Kasumi-1 (cell line): ENCODE measurements around the gene TTLL6.
"Not testable (repeated sequence)": the region's sequence is repeated elsewhere in the genome, so short reads cannot be mapped to it uniquely, and the experiment has no call there.

Experiments used
- DNase-seq, 2 experiments: peaks; one replicate each; lab custom pipeline; 2025; lab: John Stamatoyannopoulos, UW

Gene TTLL6

GRCh38 chr17:48816774-48817590, at the start of gene TTLL6:
TSS of gene TTLL6 (minus strand) at chr17:48817229. CDS start at chr17:48817072, 157 bp downstream.
- no peak for DNase-seq

DNA sequence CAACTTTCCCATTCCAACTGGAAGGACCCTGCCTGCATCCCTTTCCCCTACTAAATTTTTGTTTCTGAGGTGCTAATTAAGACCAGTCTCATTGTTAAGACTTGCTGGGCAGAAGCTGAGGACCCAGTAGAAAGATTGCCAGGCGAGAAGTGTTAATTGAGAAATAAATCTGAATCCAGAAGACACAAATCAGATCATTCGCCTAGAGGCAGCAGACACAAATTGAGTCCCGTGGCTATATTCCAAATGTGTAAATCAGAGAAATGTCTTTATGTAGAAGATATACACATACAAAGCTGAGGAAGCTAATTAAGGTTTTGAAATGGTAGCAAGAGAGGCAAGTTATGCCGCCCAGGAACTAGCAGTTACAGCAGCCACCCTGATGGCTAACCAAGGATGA, 43.4 kb upstream of the TTLL6 start:
- no peak for DNase-seq

GRCh38 chr17:48860034-48860433, 43.0 kb upstream of the TTLL6 start:
- no peak for DNase-seq

GRCh38 chr17:48856122-48856821, 39.2 kb upstream of the TTLL6 start:
- DNase-seq, result no peak

DNA sequence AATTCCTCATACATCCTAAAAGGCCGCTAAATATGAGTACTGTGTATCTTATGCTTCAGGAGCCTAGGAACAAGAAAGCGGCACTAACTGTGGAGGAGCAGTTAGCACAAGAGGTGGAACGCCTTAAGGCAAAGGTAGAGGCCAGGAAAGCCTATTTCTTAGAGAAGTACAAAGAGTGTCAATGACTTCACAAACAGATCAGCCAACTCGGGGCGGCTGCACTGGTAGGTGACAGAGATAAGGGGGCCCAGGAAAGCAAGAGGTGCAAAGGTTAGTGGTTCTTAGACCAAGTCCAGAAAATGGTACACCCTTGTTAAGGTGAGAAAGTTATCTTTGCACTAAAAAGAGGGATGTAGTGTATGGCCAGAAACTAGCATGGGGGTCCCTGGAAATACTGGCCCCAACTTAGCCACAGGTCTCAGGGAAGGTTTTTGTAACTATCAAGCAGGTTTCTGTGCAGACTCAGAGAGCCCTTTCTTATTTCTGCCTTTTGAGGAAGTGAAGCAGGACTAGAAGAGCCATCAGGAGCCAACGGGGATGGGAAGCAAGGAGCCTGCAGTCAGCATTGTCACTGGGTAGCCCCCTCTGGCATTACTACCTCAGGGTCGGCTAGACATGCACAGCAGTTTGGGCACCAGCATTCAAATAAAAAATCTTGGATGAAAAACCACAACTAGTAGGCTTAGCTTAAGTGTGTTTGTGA, 37.9 kb upstream of the TTLL6 start:
- DNase-seq, result no peak

GRCh38 chr17:48850792-48851323, 33.8 kb upstream of the TTLL6 start:
- no peak for DNase-seq

GRCh38 chr17:48843187-48843900, 26.3 kb upstream of the TTLL6 start:
- no peak for DNase-seq

DNA sequence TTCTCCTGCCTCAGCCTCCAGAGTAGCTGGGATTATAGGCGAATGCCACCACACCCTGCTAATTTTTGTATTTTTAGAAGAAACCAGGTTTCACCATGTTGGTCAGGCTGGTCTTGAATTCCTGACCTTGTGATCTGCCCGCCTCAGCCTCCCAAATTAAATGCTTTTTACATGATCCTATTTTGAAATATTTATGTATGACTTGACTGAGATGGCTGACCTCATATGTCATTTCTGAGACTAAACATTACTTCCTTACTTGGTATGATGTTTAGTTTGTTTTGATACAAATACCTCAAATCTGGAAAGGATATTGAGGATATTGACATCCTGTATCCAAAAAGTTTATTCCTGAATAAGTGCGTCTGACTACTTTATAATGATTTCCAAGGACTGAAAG, 25.7 kb upstream of the TTLL6 start:
- no peak for DNase-seq

GRCh38 chr17:48841395-48841831, 24.4 kb upstream of the TTLL6 start:
- peak; percentile 99 for DNase-seq

GRCh38 chr17:48840441-48840840, 23.4 kb upstream of the TTLL6 start:
- DNase-seq, result no peak

DNA sequence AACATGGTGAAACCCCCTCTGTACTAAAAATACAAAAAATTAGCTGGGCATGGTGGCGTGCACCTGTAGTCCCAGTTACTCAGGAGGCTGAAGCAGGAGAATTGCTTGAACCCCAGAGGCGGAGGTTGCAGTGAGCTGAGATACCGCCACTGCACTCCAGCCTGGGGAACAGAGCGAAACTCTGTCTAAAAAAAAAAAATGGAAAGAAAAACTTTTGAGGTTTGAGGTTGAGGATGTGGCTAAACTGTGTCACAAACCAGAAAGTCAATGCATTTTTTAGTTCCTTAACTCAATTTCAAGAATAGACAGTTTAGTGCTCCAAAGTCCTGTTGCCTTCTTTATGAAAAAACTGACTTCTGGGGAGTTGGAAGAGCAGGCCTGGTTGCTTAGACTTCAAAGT, 20.4 kb upstream of the TTLL6 start:
- DNase-seq, result peak; percentile 56 to 74

- DNase-seq, result no peak
Measured at GRCh38 chr17:48835971-48836370, 18.9 kb upstream of the TTLL6 start.

- DNase-seq, result no peak
Measured at GRCh38 chr17:48834973-48835372, 17.9 kb upstream of the TTLL6 start.

DNA sequence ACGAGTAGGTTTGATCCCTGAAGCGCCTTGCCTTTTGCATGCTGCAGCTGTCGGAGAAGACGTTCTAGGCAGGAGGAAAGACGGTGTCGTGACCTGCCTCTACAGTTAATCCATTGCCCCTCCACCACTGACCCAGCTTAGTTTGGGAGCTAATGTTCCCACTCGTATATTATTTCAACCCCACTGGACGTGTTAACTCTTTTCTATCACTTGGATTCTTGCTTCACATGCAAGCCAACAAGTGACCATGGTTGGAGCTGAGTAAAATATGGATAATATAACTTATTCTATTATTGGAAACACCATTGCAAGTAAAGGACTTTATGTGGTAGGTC, 14.5 kb upstream of the TTLL6 start:
- no peak for DNase-seq

DNA sequence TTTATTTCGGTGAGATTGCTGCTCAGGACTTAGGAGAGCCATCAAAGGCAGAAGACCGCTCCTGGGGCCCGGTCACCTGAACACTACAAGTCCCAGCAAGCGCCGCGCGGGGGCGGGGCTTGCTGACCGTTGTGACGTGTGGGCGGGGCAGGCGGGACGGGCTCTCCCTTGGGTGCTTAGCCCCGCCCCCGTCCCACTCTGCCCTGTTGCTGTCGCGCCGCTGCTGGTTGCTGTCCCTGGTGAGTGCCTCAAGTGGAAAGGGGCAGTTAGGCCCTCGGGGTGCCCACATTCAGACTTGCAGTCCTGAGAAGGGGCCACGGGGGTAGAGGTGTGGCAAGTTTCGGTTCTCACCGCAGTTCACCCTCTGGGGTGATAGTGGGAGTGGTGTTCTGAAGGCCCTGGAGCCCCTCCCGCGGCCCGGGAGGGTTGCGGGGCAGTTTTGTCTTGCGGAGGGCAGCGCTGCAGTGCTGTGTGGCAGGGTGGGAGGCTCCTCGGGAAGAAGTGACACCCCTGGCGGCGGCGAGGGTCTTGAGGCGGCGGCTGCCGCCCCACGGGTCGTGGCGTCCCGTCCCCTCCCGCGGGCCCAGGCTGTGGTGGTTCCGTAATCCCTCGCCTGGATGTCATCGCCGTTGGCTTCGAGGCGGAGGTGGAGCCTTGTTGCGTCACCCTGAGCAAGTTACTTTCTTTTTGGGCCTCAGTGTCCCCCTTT, 14.0 kb upstream of the TTLL6 start, which contains the start of gene CALCOCO2:
Gene CALCOCO2 (plus strand): TSS at position 196 of the 709 bp plus-strand sequence. CDS start 10,673 bp downstream, outside the sequence.
- peak; percentile 91 for DNase-seq

DNA sequence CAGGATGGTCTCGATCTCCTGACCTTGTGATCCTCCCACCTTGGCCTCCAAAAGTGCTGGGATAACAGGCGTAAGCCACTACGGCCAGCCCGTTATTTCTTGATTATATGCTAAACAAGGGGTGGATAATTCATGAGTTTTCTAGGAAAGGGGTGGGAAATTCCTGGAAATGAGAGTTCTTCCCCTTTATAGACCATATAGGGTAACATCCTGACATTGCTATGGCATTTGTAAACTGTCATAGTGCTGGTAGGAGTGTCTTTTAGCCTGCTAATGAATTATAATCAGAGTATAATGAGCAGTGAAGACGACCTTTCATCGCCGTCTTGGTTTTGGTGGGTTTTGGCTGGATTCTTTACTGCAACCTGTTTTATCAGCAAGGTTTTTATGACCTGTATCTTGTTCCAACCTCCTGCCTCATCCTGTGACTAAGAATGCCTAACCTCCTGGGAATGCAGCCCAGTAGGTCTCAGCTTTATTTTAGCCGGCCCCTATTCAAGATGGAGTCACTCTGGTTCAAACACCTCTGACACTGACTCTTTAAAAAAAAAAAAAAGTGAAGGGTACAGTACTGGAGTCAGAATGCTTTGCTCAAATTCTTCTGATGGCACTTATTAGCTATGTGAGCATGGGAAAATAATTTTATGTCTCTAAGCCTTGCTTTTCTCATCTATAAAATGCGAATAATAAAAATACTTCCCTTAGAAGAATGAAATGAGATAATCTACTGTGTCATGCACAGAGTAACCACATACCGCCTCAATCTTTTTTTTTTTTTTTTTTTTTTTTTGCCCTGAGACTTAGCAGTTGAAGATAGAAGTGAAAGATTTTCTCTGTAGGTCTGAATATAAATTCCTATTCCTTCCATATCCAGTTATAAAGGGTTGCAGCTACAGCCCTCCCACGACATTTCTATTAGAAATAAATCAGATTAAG, 8.7 kb upstream of the TTLL6 start:
- no peak for DNase-seq

GRCh38 chr17:48820936-48821335, 3.9 kb upstream of the TTLL6 start:
- DNase-seq, result not testable (repeated sequence)

GRCh38 chr17:48819466-48819865, 2.4 kb upstream of the TTLL6 start:
- no peak for DNase-seq

- no peak for DNase-seq
Measured at GRCh38 chr17:48818361-48818841, 1.4 kb upstream of the TTLL6 start.

GRCh38 chr17:48816438-48816773, 623 bp downstream of the TTLL6 start:
- no peak for DNase-seq
